Mesenchymal stem cell (in vitro differentiated cells and primary cell): ENCODE results near the gene AOC3.
"Not testable (repeated sequence)": the region's sequence is repeated elsewhere in the genome, so short reads cannot be mapped to it uniquely, and the experiment has no call there.

ENCODE experiments used
- DNase-seq: peaks from one replicate; pipeline ENCODE4 v3.0.0-alpha.2; 2013
- H2AFZ ChIP-seq: one replicate; pipeline ENCODE4 v1.6.1; 2013; ENCODE audit warnings: low read depth, mild to moderate bottlenecking, control low read depth, inconsistent platforms, low read length, moderate library complexity
- H2AK5ac ChIP-seq: 2 replicates; pipeline ENCODE4 v1.6.1; 2013; ENCODE audit warnings: low read length, moderate library complexity, mild to moderate bottlenecking, inconsistent platforms; ENCODE audit not compliant: severe bottlenecking
- H2BK120ac ChIP-seq: one replicate; pipeline ENCODE4 v1.6.1; 2013; ENCODE audit warnings: low read depth, mild to moderate bottlenecking, inconsistent platforms, low read length, moderate library complexity
- H2BK12ac ChIP-seq, 2 experiments: one replicate each; pipeline ENCODE4 v1.6.1; 2013; ENCODE audit warnings: inconsistent platforms in 2 of 2, low read length in 2 of 2, mild to moderate bottlenecking in 2 of 2, moderate library complexity in 2 of 2, control low read depth in 1 of 2
- H2BK15ac ChIP-seq: one replicate; pipeline ENCODE4 v1.6.1; 2013; ENCODE audit warnings: mild to moderate bottlenecking, low read depth, inconsistent platforms; ENCODE audit not compliant: poor library complexity, severe bottlenecking
- H2BK5ac ChIP-seq: 2 replicates; pipeline ENCODE4 v1.6.1; 2013; ENCODE audit warnings: low read depth, mild to moderate bottlenecking, low read length, control low read depth, inconsistent platforms; ENCODE audit not compliant: poor library complexity, severe bottlenecking
- H3K14ac ChIP-seq, 2 experiments: one replicate each; pipeline ENCODE4 v1.6.1; 2013; ENCODE audit warnings: inconsistent platforms in 2 of 2, low read length in 2 of 2, control low read depth in 1 of 2, mild to moderate bottlenecking in 1 of 2, moderate library complexity in 1 of 2
- H3K18ac ChIP-seq, 2 experiments: one replicate each; pipeline ENCODE4 v1.6.1; 2013; ENCODE audit warnings: inconsistent platforms in 2 of 2, low read length in 2 of 2, control low read depth in 1 of 2, low read depth in 1 of 2, mild to moderate bottlenecking in 1 of 2
- H3K23ac ChIP-seq, 2 experiments: one replicate each; pipeline ENCODE4 v1.6.1; 2013; ENCODE audit warnings: inconsistent platforms in 2 of 2, low read length in 2 of 2, mild to moderate bottlenecking in 2 of 2, moderate library complexity in 2 of 2, control low read depth in 1 of 2
- H3K27ac ChIP-seq: 2 replicates; pipeline ENCODE4 v1.5.1; 2013; ENCODE audit warnings: mild to moderate bottlenecking, moderate library complexity, low read length, control low read depth, inconsistent platforms; ENCODE audit not compliant: poor library complexity, severe bottlenecking
- H3K27me3 ChIP-seq, 2 experiments: 2 replicates each; pipeline versions ENCODE4 v1.6.1 to v1.7.0; 2013; ENCODE audit warnings: low read length in 2 of 2, mild to moderate bottlenecking in 2 of 2, moderate library complexity in 2 of 2, control low read depth in 1 of 2, inconsistent platforms in 1 of 2; ENCODE audit not compliant: control insufficient read depth in 1 of 2, insufficient read depth in 1 of 2
- H3K36me3 ChIP-seq, 2 experiments: 2 replicates each; pipeline versions ENCODE4 v1.6.1 to v1.7.0; 2013; ENCODE audit warnings: low read length in 2 of 2, control low read depth in 1 of 2, inconsistent platforms in 1 of 2, low read depth in 1 of 2, mild to moderate bottlenecking in 1 of 2; ENCODE audit not compliant: insufficient read depth in 2 of 2, control insufficient read depth in 1 of 2
- H3K4ac ChIP-seq, 2 experiments: one replicate each; pipeline ENCODE4 v1.6.1; 2013; ENCODE audit warnings: inconsistent platforms in 2 of 2, low read length in 2 of 2, mild to moderate bottlenecking in 2 of 2, moderate library complexity in 2 of 2, control low read depth in 1 of 2, low read depth in 1 of 2
- H3K4me1 ChIP-seq: 2 replicates; pipeline ENCODE4 v1.6.1; 2013; ENCODE audit warnings: low read depth, low read length, control low read depth; ENCODE audit not compliant: control insufficient read depth, insufficient read depth
- H3K4me2 ChIP-seq: 2 replicates; pipeline ENCODE4 v1.6.1; 2013; ENCODE audit warnings: low read length, mild to moderate bottlenecking, inconsistent platforms; ENCODE audit not compliant: poor library complexity, severe bottlenecking
- H3K4me3 ChIP-seq, 2 experiments: 2 replicates each; pipeline versions ENCODE4 v1.5.1 to v1.7.0; 2013; ENCODE audit warnings: low read length in 2 of 2, mild to moderate bottlenecking in 2 of 2, control low read depth in 1 of 2, low read depth in 1 of 2; ENCODE audit not compliant: insufficient read depth in 1 of 2
- H3K79me1 ChIP-seq: replicated peaks from 2 replicates; pipeline ENCODE4 v1.6.1; 2013; ENCODE audit warnings: mild to moderate bottlenecking, control low read depth, low read length, inconsistent platforms; ENCODE audit not compliant: poor library complexity, severe bottlenecking
- H3K9ac ChIP-seq: 2 replicates; pipeline ENCODE4 v1.7.0; 2013; ENCODE audit warnings: mild to moderate bottlenecking, low read length, moderate library complexity
- H3K9me3 ChIP-seq: 2 replicates; pipeline ENCODE4 v1.7.0; 2013; ENCODE audit warnings: mild to moderate bottlenecking, low read length; ENCODE audit not compliant: control insufficient read depth
- H4K8ac ChIP-seq: one replicate; pipeline ENCODE4 v1.6.1; 2013; ENCODE audit warnings: inconsistent platforms, mild to moderate bottlenecking, low read length, moderate library complexity
- H4K91ac ChIP-seq: one replicate; pipeline ENCODE4 v1.6.1; 2013; ENCODE audit warnings: mild to moderate bottlenecking, low read length, inconsistent platforms
- WGBS: methylation state at CpG from one replicate; pipeline ENCODE4 v1.1.7; 2013; ENCODE audit warnings: mixed read lengths; 5-methylcytosine and 5-hydroxymethylcytosine counted together

AOC3 gene

GRCh38 chr17:42898147-42898811, 47.3 kb downstream of the AOC3 start:
- peak overlapping the region in 1 of 2 experiments; percentile 79 for H3K23ac ChIP-seq
- no peak overlapping the region for H2BK5ac ChIP-seq
- no peak overlapping the region for H2BK15ac ChIP-seq
- H3K14ac ChIP-seq: no peak overlapping the region
- peaks cover 10% of the 10 kb centered on the region for H3K4me1 ChIP-seq
- H2BK12ac ChIP-seq: no peak overlapping the region
- H3K27ac ChIP-seq: no peak overlapping the region
- H3K4ac ChIP-seq: no peak overlapping the region
- 90% methylated on average over 7 of the region's 7 CpGs for WGBS
- H3K9ac ChIP-seq: no peak overlapping the region
- no peak overlapping the region for H4K8ac ChIP-seq
- H3K9me3 ChIP-seq: no peaks in the 10 kb centered on the region
- no peak overlapping the region for H3K4me2 ChIP-seq
- no peaks in the 10 kb centered on the region for H3K79me1 ChIP-seq
- peaks cover 7 to 25% of the 10 kb centered on the region in 2 experiments for H3K27me3 ChIP-seq
- H3K36me3 ChIP-seq: no peaks in the 10 kb centered on the region
- H3K4me3 ChIP-seq: no peak overlapping the region
- DNase-seq: no peak
- no peak overlapping the region for H2BK120ac ChIP-seq
- H3K18ac ChIP-seq: no peak overlapping the region
- peak overlapping the region; percentile 39 for H4K91ac ChIP-seq
- H2AK5ac ChIP-seq: no peak overlapping the region
- no peak overlapping the region for H2AFZ ChIP-seq

GRCh38 chr17:42899981-42900380, 49.0 kb downstream of the AOC3 start:
- H3K14ac ChIP-seq, H3K4ac ChIP-seq, H3K9ac ChIP-seq, H2BK120ac ChIP-seq, H3K4me2 ChIP-seq, H3K9me3 ChIP-seq, H2AFZ ChIP-seq, H2BK15ac ChIP-seq, H2BK12ac ChIP-seq, H3K79me1 ChIP-seq, H3K36me3 ChIP-seq, H4K8ac ChIP-seq, H4K91ac ChIP-seq, H2BK5ac ChIP-seq, DNase-seq, H3K23ac ChIP-seq, H3K18ac ChIP-seq, H2AK5ac ChIP-seq, H3K4me1 ChIP-seq, H3K4me3 ChIP-seq, H3K27ac ChIP-seq: not testable (repeated sequence)
- 82% methylated on average over 3 of the region's 3 CpGs for WGBS
- H3K27me3 ChIP-seq: peaks cover 17 to 38% of the 10 kb centered on the region in 2 experiments

GRCh38 chr17:42900460-42901331, 49.7 kb downstream of the AOC3 start, which contains the start of gene G6PC1:
Gene G6PC1 (plus strand): TSS chr17:42900799. CDS start chr17:42900877, 78 bp downstream.
- Histone ChIP-seq H3K27me3 (peaks cover 17 to 38% of the 10 kb centered on the region in 2 experiments), H2AK5ac (no peak within 1 kb of the TSS), H3K23ac (no peak within 1 kb of the TSS), H2AFZ (no peak within 1 kb of the TSS), H2BK12ac (no peak within 1 kb of the TSS), H3K9ac (no peak within 1 kb of the TSS), H2BK5ac (no peak within 1 kb of the TSS), H3K18ac (no peak within 1 kb of the TSS), H3K27ac (no peak within 1 kb of the TSS), H3K4me3 (no peak within 1 kb of the TSS), H3K4ac (no peak within 1 kb of the TSS), H3K79me1 (no peaks in the 10 kb centered on the region), H3K36me3 (no peaks in the 10 kb centered on the region), H3K4me2 (no peak within 1 kb of the TSS), H3K4me1 (peaks cover 2% of the 10 kb centered on the region), H3K14ac (no peak within 1 kb of the TSS), H4K91ac (no peak within 1 kb of the TSS), H4K8ac (no peak within 1 kb of the TSS), H3K9me3 (no peaks in the 10 kb centered on the region), H2BK15ac (no peak within 1 kb of the TSS), H2BK120ac (no peak within 1 kb of the TSS)
- 72% methylated on average over 9 of the region's 12 CpGs for WGBS
- DNase-seq: no peak

GRCh38 chr17:42901535-42902229, 50.7 kb downstream of the AOC3 start:
- Histone ChIP-seq H3K79me1 (no peaks in the 10 kb centered on the region), H2BK15ac (no peak overlapping the region), H3K4me3 (no peak overlapping the region), H4K91ac (no peak overlapping the region), H2BK12ac (no peak overlapping the region), H2BK120ac (no peak overlapping the region), H3K14ac (no peak overlapping the region), H3K4ac (no peak overlapping the region), H3K9ac (no peak overlapping the region), H3K9me3 (no peaks in the 10 kb centered on the region), H3K4me1 (peaks cover 2% of the 10 kb centered on the region), H3K27ac (no peak overlapping the region), H3K23ac (no peak overlapping the region), H2AK5ac (no peak overlapping the region), H3K36me3 (no peaks in the 10 kb centered on the region), H3K27me3 (peaks cover 17 to 46% of the 10 kb centered on the region in 2 experiments), H3K4me2 (no peak overlapping the region), H2AFZ (no peak overlapping the region), H3K18ac (no peak overlapping the region), H4K8ac (no peak overlapping the region), H2BK5ac (no peak overlapping the region)
- DNase-seq: no peak
- WGBS: 89% methylated on average over 9 of the region's 10 CpGs
